ENCODE results near the gene SLC22A23. TPM values are rescaled to one million over a fixed set of nuclear protein-coding genes. Genes with fewer than 3 reads are reported as not detected.

Gene SLC22A23
- polyA plus RNA-seq, 1 donor (not counting 4 experiments of a cell fraction or from before 2014, with no cell fraction given), result 4.3 TPM

DNA sequence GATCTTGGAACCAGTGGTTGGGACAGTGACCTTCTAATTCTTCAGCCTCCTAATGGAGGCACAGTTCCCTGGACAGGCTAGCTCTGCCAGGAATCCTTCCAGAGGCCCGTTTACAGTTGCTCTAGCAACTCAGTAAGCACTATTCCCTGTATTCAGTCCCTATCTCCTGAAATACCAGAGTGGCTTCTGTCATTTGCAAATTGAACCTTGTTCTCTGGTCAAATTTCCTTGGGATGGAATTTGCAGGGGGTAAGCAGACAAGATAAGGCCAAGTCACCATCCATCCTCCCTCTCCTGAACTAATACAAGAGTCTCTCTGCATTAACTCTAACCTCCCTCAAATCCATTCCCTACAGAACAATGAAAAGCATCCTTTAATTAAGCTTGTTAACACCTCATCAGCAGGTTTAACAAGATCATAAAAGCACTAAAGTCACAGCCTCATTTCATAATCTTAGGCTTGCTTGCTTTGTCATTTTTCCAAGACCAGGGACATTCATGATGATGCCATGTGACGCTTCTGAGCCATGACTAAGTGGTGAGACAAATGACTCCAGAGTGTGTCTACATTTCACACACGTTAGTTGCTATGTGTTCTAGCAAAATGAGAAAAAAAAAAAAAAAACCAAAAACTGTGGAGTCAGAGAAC is 37.1 kb downstream of the SLC22A23 start:
- no peaks in the 10 kb centered on the region for H4K20me1 ChIP-seq (ENCODE audit: control insufficient read depth, extremely low read depth, insufficient read depth, low read length)
- H3K79me2 ChIP-seq (ENCODE audit: control insufficient read depth, insufficient read depth, low read length), result no peaks in the 10 kb centered on the region
- H3K9me3 ChIP-seq (ENCODE audit: control insufficient read depth, low read depth, low read length), result no peaks in the 10 kb centered on the region
- TF ChIP-seq CTCF (optimal IDR thresholded peaks at IDR 0.05 in 1 of 3, IDR thresholded peaks at IDR 0.05 in 1 of 3, conservative IDR thresholded peaks at IDR 0.05 in 1 of 3; ENCODE audit: extremely low read depth in 1 of 3, insufficient read depth in 2 of 3, low read length in 3 of 3) (no peak), EZH2 (IDR thresholded peaks at IDR 0.05; ENCODE audit: low read length) (no peak)
- no peaks in the 10 kb centered on the region for H3K36me3 ChIP-seq (ENCODE audit: control insufficient read depth in 2 of 2, extremely low read depth in 1 of 2, insufficient read depth in 2 of 2, low read length in 2 of 2)
- FAIRE-seq (no peak), DNase-seq (ENCODE audit: low read depth, low spot score) (no peak)
- dilution Hi-C loops (cut with MboI; ENCODE audit: extremely low pct_ligation_motif_present, low sequenced_read_pairs), result loop anchor here (25.0 kb wide), 1 partner anchor 293 kb away; no protein-coding TSS in a partner anchor
- no peak overlapping the region for H3K4me3 ChIP-seq (ENCODE audit: control insufficient read depth in 2 of 3, extremely low read depth in 1 of 3, insufficient read depth in 2 of 3, low read depth in 1 of 3, low read length in 3 of 3)
- H3K27ac ChIP-seq (ENCODE audit: control insufficient read depth, insufficient read depth, low read length), result no peak overlapping the region
- H3K4me2 ChIP-seq (ENCODE audit: control insufficient read depth, extremely low read depth, insufficient read depth, low read depth, low read length), result no peak overlapping the region
- H3K9ac ChIP-seq (ENCODE audit: control insufficient read depth, extremely low read depth, insufficient read depth, low read length), result no peak overlapping the region
- H3K27me3 ChIP-seq (ENCODE audit: control insufficient read depth, extremely low read depth, insufficient read depth, low read length), result no peaks in the 10 kb centered on the region
- no peak overlapping the region for H2AFZ ChIP-seq (ENCODE audit: control insufficient read depth, low read length)
- H3K4me1 ChIP-seq (ENCODE audit: control insufficient read depth, extremely low read depth, insufficient read depth, low read length), result peaks cover 22% of the 10 kb centered on the region
- peaks cover 2% of the 10 kb centered on the region for H3K9me1 ChIP-seq (ENCODE audit: control insufficient read depth, extremely low read depth, insufficient read depth, low read length)

DNA sequence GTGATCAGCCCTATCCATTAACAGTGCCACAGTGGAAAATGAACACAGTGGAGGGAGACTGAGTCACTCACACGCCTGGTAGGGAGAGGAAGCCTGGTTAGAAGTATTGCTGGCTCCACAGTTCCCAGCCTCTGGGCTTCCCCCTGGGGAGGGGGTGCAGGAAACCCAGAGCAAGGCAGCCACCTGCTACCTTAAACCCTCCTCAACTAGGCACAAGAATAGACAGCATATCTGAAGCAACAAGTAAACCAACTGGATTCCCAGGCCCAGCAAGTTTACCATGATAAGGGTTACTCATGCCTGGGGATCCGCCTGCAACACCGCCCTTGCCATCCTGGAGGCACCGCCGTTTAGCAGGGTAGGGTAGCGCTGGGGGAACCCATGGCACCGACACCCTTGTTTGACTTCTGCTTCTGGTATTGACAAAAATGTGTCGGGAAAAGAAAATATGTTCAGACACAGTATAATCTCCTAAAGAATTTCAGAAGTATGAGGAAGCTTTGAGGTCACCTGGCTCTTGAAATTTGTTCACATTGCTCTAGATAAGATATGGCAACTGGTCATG is 38.3 kb downstream of the SLC22A23 start:
- H3K9ac ChIP-seq (ENCODE audit: control insufficient read depth, extremely low read depth, insufficient read depth, low read length), result no peak overlapping the region
- no peak overlapping the region for H3K27ac ChIP-seq (ENCODE audit: control insufficient read depth, insufficient read depth, low read length)
- no peaks in the 10 kb centered on the region for H3K36me3 ChIP-seq (ENCODE audit: control insufficient read depth in 2 of 2, extremely low read depth in 1 of 2, insufficient read depth in 2 of 2, low read length in 2 of 2)
- peaks cover 22% of the 10 kb centered on the region for H3K4me1 ChIP-seq (ENCODE audit: control insufficient read depth, extremely low read depth, insufficient read depth, low read length)
- H3K79me2 ChIP-seq (ENCODE audit: control insufficient read depth, insufficient read depth, low read length), result no peaks in the 10 kb centered on the region
- H3K4me3 ChIP-seq (ENCODE audit: control insufficient read depth in 2 of 3, extremely low read depth in 1 of 3, insufficient read depth in 2 of 3, low read depth in 1 of 3, low read length in 3 of 3), result no peak overlapping the region
- H3K27me3 ChIP-seq (ENCODE audit: control insufficient read depth, extremely low read depth, insufficient read depth, low read length), result no peaks in the 10 kb centered on the region
- H3K4me2 ChIP-seq (ENCODE audit: control insufficient read depth, extremely low read depth, insufficient read depth, low read depth, low read length), result peak overlapping the region; percentile 34
- H2AFZ ChIP-seq (ENCODE audit: control insufficient read depth, low read length), result no peak overlapping the region
- no peaks in the 10 kb centered on the region for H3K9me3 ChIP-seq (ENCODE audit: control insufficient read depth, low read depth, low read length)
- FAIRE-seq (no peak), DNase-seq (ENCODE audit: low read depth, low spot score) (no peak)
- no peak for TF ChIP-seq CTCF (optimal IDR thresholded peaks at IDR 0.05 in 1 of 3, IDR thresholded peaks at IDR 0.05 in 1 of 3, conservative IDR thresholded peaks at IDR 0.05 in 1 of 3; ENCODE audit: extremely low read depth in 1 of 3, insufficient read depth in 2 of 3, low read length in 3 of 3)
- no peak for TF ChIP-seq EZH2 (IDR thresholded peaks at IDR 0.05; ENCODE audit: low read length)
- H4K20me1 ChIP-seq (ENCODE audit: control insufficient read depth, extremely low read depth, insufficient read depth, low read length), result no peaks in the 10 kb centered on the region
- peaks cover 2% of the 10 kb centered on the region for H3K9me1 ChIP-seq (ENCODE audit: control insufficient read depth, extremely low read depth, insufficient read depth, low read length)
- dilution Hi-C loops (cut with MboI; ENCODE audit: extremely low pct_ligation_motif_present, low sequenced_read_pairs), result loop anchor here (25.0 kb wide), 1 partner anchor 294 kb away; no protein-coding TSS in a partner anchor

Measured in keratinocyte (primary cell).